CD4-positive, alpha-beta T cell treated with Interferon gamma for 1 hour (primary cell): ENCODE measurements around the gene NR1H2.
"Not testable (repeated sequence)": the region's sequence is repeated elsewhere in the genome, so short reads cannot be mapped to it uniquely, and the experiment has no call there.

ENCODE experiments used
- DNase-seq: peaks from one replicate; pipeline ENCODE4 v3.0.0-alpha.2; 2020

NR1H2 gene

DNA sequence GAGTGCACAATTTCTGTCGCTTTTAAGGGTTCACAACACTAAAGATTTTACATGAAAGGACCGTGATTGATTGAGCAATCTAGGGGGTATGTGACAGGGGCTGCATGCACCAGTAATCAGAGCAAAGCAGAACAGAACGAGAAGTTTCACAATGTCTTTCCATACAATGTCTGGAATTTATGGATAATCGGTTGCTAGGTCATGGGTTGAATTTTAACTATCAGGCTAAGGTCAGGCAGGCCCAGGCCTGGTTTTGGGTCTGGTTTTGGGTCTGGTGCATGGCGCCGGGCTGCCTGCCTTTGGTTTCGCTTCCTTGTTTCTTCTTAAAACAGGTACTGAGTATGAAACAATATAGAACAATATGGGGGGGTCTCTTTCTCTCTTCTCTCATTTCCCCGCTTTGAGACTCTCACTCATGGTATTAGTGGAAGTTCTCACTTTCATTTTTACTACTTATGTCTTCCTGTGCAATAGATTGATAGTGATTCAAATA is 29.1 kb upstream of the NR1H2 start:
- peak; percentile 60 for DNase-seq

DNA sequence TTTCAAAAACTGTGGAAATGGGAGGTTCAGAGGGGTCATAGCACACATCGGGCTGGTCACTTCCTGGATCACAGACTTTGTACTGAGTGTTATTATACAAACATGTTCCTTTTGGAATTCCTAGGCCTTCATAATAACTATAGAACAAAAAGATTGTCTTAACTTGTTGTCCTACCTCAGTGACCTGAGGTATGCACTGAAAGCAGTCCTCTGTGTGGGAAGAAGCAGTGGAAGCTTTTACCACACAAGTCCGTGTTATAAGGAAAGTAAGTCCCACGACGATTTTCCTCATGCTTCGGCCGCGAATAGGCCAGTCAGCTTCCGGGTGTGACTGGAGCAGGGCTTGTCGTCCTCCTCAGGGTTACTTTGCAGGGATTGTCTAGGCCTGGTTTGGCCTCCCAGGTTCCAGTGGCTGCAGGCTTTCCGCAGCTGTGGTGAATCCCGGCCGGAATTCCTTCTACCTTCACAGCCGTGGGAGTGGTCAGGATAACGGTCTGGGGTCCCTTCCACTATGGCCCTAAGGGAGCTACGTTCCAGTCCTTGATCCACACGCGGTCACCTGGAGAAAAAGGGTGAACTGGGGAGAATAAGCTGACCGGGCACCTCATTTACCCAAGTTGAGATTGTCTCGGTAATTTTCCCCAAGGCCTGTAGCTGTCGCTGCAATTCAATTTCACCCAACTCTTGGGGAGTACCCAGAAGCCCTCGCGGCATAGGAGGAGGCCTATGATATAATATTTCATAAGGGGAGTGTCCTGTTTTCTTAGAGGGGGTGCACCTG is 26.8 kb upstream of the NR1H2 start:
- DNase-seq = no peak

DNA sequence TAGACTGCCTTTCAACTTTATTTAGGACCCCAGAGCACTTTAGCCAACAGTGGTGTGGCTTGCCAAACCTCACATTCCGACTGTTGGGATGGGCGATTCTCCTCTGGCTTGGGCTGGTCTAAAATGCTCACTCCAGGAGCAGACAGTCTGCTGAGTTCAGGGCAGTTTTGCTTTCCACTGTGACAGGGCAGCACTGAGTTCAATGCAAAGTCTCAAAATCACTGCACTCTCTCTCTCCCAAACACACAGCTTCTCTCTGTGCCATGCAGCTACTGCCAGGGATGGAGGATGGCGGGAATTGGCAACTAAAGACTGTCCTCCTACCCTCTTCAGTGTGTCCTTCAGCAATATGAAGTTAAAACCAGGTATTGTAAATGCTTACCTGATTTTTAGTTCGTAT is 24.0 kb upstream of the NR1H2 start:
- no peak for DNase-seq

DNA sequence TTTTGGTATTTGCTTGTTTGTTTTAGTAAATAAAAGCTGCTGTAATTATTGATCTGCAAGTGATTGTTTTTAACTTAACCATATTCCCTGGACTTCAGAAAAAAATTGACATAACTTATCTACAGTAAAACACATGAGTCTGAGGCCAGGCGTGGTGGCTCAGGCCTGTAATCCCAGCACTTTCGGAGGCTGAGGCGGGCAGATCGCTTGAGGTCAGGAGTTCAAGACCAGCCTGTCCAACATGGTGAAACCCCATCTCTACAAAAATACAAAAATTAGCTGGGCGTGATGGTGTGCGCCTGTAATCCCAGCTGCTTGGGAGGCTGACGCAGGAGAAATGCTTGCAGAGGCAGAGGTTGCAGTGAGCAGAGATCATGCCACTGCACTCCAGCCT is 22.8 kb upstream of the NR1H2 start:
- DNase-seq = not testable (repeated sequence)

DNA sequence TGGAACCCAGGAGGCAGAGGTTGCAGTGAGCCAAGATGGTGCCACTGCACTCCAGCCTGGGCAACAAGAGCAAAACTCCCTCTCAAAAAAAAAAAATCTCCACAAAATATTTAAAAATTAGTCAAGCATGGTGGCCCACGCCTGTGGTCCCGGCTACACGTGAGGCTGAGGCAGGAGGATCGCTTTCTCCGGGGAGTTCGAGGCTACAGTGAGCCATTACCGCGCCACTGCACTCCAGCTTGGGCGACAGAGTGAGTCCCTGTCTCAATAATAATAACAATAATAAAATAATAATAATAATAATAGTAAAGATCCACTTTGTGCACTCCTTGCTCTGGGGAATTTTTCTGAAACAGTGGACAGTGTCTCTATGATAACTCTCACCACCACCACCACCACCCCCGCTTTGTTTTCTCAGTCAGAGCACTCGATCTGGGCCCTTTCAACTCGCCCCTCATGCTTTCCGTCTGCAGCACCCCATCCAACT is 19.5 kb upstream of the NR1H2 start:
- DNase-seq = no peak

DNA sequence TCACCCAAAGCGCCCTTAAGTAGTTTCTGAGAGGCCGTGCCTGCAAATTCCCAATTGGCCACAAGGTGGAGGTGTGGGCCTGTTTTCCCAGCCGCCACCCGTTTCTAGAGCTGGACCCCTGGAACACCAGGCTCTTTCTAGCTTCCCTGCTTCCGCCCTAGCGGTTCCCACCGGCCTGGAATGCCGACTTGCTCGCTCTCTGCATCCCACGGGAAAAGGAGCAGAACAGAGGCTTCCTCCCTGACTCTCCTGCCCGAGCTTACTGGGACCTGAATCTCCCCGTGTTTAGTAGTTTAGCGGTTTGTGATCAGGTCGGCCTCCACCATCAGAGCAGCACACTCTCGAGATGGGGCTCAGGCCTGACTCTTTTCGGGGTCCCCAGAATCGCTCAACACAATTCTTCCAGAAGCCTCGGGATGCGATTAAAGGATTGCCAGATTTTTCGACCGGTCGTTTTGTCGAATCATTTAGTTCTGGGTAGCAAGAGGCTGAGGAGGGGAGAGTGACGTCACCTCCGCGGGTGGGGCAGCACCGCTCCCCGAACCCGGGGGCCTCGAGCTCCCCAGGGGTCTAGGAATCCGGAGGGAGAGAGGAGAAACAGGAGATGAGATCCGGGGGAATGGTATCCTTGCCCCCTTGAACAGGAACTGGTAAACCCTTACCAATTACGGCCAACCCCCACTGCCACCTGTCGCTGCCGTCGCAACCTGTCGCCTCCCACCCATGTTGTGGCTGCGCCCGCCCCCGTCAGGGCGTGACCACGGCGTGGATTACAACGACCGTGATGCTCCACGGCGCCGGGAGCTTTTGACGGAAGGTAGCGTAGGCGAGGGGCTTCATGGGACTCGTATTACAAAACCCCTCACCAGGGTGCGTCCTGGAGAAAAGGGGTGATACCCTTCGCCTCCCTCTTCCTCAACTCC is 18.8 kb upstream of the NR1H2 start:
- DNase-seq = peak; percentile 90

DNA sequence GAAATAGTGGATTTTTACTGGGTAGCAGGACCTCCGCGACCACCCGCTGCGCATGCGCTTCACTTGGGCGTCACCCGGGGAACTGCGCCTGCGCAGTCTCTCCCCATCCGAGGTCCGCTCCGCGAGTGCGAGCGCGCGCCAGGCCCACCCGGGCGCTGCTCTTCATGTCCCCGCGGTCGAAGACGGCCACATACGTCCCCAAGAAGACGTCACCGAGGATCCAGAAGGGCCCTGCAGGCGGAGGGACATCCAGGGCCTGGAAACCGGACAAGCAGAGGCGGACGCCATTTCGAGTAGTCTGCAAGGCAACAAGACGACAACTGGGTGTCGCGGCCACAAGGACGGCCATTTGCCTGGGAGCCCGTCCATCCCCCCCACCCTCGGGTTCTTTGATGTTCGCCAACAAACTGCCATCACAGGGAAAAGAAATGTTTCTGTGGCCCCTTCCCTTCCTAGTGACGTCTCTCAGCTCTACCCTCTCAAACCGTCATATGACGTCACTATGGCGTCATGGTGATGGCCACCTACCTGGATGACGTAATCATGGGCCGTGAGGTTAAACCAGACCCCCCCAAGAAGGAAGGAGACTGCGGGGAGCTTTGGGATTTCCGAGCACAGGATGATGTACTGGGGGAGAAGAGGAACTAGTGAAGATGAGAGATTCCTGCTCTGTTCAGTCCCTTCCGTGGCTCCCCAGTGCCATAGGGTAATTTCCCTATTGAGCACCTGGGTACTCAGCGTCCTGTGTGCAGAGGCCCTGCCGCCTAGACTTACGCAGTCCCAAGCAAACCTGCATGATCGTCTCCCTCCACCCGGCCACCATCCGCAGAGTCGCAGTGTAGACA is 17.6 kb upstream of the NR1H2 start:
- peak; percentile 86 for DNase-seq

DNA sequence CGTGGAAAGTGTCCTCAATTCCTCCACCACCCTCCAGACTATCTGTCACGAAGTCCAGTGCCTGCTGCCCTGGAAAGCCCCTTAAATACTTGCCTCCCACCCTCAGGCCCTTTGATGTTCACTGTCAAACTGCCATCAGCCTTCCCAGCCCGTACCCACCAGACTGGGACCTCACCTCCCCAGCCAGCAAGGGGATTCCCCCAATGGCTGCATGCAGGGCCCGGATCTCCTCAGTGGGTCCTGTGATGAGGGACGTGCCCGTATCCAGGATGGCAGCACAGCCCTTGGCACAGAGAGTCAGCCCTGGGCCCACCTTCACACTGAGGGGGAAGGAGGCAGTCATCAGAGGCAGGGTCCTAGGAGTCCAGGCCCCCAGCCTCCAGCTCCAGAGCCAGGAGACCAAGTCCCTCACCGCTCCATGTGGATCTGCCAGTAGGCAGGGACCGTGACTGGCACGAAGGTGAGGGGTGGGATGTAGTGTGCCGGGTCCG is 16.9 kb upstream of the NR1H2 start:
- no peak for DNase-seq

DNA sequence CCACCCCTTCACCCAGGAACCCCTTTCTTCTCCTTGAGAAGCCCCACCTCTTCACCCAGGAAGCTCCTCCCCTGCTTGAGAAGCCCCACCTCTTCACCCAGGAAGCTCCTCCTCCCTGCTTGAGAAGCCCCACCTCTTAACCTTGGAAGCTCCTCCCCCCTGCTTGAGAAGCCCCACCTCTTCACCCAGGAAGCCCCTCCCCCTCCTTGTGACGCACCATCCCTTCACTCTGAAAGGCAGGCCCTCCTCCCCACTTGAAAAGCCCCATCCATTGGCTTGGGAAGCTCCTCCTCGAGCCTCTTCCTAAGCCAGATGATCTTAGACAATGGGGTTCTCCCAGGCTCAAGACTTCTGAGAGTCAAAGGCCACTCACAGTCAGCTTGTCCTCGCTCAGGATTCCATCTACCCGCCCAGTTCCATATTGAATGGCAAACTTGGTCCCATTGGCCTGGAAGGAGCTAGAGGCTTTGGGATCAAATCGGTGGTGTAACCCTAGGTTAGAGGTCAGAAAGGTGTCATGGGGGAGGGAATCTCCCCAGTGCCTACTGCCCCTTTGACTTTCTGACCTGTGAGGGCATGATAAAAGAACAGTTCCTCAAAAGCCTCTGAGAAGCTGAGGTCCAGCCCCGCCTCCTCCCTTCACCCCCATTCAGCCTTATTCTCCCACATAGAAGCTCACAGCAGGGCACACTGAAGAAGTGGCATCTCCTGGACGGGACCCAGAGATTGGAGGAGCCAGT is 14.8 kb upstream of the NR1H2 start:
- no peak for DNase-seq

DNA sequence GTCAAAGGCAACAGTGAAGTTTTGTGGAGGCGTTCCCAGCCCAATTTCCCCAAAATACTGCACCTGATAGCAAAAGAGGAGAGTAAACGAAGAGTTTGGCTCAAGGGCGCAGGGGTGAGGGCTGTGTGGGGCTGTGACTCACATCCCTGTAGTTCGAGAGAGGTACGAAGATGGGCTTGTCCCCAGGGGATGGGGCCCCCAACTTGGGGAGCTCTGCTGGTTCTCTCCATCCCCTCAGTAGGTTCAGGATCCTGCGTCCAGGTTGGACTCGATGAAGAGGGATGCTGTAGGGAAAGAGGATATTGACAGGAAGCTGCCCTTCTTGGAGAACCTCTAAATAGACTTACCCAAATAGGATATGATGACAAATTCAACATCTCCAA is 14.2 kb upstream of the NR1H2 start:
- DNase-seq = no peak

DNA sequence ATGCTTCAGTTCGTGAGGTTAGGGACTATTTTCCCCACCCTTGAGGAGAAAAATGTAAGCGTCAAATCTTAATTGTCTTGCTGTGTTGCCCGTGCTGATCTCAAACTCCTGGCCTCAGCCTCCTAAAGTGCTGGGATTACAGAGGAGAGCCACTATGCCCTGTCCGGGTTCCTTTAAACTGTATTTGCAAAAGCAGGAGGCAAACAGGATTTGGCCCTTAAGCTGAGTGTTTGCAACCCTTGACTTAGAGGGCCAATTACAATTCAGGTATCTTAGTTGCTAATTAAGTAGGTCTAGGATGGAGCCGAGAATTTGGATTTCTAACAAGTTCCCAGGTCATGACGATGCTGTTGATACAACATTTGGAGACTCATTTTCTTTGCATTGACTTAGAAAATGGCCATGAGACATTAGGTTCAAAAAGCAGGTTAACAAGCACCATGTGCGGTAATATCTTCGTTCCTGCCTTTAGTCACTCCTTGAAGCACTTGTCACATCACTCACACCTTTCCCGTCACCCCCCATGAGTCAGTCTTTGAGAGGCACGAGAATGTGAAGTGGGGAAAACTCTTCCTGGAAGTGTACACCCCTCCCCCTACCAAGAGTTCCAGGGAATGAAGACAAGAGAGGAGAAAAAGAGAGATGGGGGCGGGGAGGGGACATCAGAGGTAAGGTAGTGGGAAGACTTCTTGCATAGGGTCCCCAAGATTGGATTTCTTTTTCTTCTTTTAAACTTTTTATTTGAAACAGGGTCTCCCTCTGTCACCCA is 13.4 kb upstream of the NR1H2 start:
- DNase-seq = no peak

DNA sequence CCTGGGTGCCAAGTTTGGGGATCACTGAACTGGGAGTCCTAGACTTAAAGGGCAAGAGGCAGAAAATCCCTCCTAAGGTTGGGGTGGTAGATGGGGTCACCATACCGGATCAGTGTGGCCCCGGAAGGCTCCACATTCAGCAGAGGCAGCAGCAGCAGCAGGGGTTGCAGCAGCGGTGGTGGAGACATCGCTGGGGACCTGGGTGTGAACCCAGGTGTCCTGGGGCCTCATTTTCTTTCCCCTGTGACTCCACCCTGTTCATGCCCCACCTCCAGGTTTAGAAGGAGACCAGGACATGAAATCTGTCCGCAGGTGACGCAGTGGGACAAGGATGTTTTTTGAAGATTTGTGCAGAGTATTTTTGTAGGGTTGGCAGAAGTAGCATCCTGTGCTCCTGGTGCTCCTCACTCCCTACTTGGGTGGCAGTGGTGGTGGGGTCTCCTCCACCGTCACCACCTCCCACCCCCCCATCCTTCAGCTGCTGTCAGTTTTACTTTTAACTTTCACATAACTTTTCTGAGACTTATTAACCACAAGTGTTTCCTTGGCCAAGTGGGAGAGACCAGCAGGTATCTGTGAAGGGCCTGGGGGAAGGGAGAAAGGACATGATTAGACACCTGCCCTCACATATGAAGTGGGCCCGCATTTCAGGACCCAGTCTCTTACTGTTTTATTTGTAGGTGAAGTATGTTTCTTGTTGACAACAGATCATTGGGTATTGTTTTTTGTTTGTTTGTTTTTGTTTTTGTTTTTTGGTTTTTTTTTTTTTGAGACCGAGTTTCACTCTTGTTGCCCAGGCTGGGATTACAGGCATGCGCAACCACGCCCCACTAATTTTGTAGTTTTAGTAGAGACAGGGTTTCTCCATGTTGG is 10.6 kb upstream of the NR1H2 start, which contains the start of gene NAPSA:
NAPSA (minus strand) TSS at position 206 of the 873 bp plus-strand sequence; CDS start at position 188, 18 bp downstream.
- DNase-seq = no peak

DNA sequence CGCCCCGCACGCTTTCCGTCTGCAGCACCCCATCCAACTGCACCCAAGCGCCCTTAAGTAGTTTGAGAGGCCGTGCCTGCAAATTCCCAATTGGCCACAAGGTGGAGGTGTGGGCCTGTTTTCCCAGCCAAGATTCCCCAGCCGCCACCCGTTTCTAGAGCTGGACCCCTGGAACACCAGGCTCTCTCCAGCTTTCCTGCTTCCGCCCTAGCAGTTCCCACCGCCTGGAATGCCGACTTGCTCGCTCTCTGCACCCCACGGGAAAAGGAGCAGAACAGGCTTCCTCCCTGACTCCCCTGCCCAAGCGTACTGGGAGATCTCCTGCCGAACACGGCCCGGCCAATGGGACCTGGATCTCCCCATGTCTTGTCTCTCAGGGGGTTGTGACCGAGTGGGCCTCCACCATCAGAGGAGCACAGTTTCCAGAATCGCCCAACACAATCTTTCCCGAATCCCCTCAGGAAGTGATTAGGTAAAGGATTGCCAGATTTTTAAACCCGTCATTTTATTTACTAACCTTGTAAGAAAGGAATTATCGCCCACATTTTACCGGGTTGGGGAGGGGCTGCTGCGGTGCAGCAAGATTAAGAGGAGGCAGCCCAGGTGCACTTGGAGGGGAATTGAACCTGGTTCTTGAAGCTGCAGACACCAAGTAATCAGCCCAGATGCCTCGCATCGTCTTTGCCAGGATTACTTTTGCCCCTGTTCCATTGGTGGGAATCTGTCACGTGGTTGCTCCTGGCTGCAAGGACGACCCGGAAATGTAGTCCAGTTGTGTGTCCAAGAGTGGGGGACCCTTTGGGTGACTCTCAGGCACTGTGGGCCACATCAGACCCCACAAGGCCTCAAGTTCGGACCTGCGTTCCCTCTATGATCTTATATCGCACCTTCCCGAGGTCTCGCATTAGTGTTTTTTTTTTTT is 7.3 kb upstream of the NR1H2 start:
- peak; percentile 78 for DNase-seq

DNA sequence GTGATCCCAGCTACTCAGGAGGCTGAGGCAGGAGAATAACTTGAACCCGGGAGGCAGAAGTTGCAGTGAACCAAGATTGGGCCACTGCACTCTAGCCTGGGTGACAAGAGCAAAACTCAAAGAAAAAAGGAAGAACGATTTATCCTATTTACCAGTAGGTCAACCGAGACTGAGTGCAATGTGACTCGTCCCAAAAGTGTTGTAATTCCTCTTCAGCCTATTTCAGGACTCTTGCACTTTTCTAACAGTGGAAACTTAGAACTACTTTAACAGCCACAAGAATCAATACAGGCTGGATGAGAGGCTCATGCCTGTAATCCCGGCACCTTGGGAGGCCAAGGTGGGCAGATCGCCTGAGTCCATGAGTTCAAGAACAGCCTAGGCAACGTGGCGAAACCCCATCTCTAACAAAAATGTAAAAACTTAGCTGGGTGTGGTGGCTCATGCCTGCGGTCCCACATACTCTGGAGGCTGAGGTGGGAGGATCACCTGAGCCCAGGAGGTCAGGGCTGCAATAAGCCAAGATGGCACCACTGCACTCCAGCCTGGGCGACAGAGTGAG is 4.3 kb upstream of the NR1H2 start:
- DNase-seq = no peak

DNA sequence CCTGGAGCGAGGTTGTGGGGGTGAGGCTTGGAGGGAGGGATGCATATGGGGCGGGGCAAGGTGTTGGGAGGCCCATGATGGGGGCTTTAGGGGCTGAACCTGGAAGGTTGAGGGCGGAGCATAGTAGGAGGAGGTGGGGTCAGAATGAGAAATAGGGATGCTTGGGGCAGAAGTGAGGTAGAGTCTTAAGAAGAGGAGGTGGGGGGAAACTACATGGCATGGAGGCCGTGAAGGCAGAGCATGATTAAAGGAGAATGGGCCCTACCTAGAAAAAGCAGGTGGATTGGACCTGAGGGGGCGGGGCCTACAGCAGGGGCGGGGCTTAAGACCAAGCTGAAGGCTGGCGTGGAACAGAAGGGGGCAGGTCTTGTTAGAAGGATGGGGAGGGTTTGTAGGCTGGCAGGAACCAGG is 799 bp downstream of the NR1H2 start:
- peak; percentile 69 for DNase-seq

DNA sequence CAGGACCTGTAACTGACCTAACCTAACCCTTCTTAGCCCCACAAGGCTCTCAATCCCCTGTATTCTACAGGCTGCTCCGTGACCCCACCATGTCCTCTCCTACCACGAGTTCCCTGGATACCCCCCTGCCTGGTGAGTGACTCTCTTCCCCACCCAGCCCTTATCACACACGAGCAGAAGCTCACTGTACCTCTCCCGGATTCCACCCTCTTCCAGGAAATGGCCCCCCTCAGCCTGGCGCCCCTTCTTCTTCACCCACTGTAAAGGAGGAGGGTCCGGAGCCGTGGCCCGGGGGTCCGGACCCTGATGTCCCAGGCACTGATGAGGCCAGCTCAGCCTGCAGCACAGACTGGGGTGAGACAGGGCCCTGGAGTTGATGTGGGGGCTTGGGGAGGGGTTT is 1.3 kb downstream of the NR1H2 start:
- no peak for DNase-seq

DNA sequence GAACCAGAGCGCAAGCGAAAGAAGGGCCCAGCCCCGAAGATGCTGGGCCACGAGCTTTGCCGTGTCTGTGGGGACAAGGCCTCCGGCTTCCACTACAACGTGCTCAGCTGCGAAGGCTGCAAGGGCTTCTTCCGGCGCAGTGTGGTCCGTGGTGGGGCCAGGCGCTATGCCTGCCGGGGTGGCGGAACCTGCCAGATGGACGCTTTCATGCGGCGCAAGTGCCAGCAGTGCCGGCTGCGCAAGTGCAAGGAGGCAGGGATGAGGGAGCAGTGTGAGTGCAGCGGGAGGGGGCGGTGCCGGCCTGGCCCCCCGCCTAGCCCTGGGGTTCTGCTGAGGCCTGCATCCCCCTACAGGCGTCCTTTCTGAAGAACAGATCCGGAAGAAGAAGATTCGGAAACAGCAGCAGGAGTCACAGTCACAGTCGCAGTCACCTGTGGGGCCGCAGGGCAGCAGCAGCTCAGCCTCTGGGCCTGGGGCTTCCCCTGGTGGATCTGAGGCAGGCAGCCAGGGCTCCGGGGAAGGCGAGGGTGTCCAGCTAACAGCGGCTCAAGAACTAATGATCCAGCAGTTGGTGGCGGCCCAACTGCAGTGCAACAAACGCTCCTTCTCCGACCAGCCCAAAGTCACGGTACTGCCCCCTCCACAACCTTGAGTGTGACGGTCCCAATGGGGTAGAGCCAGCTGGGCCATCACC is 2.1 kb downstream of the NR1H2 start:
- no peak for DNase-seq

DNA sequence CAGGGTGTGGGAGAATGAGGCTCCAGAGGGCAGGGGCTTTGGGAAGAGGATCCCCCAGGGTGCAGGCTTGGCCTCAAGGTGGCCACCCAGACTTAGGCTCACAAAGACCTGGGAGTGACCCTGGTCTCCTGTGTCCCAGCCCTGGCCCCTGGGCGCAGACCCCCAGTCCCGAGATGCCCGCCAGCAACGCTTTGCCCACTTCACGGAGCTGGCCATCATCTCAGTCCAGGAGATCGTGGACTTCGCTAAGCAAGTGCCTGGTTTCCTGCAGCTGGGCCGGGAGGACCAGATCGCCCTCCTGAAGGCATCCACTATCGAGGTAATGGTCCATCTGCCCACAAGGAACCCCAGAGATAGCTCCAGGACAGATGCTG is 2.6 kb downstream of the NR1H2 start:
- no peak for DNase-seq
